Activated T-helper 2 cell treated with anti-CD3 and anti-CD28 coated beads, Interferon-gamma antibody, Interleukin-2, Interleukin-4, amounts not matched to agents 10 μg/mL and 5 μg/mL and 100 μg/mL, durations not matched to agents 14 hours and 24 hours and 36 hours (primary cell): ENCODE data around the gene GPC6. TPM values are rescaled to one million over a fixed set of nuclear protein-coding genes. Genes with fewer than 3 reads are reported as not detected.
"Not testable (repeated sequence)": the region's sequence is repeated elsewhere in the genome, so short reads cannot be mapped to it uniquely, and the experiment has no call there.

Experiments used
- DNase-seq: peaks from one replicate; pipeline ENCODE4 v3.0.0; 2021; ENCODE audit warnings: low spot score
- H3K27ac Mint-ChIP-seq: one replicate; pipeline ENCODE4 v1.8.0; 2021; ENCODE audit warnings: mixed read lengths
- H3K27me3 Mint-ChIP-seq: one replicate; pipeline ENCODE4 v1.8.0; 2021; ENCODE audit warnings: low read depth, mixed read lengths
- H3K36me3 Mint-ChIP-seq: one replicate; pipeline ENCODE4 v1.8.0; 2021; ENCODE audit warnings: low read depth, mixed read lengths
- H3K4me1 Mint-ChIP-seq: one replicate; pipeline ENCODE4 v1.8.0; 2021; ENCODE audit warnings: low read depth, mixed read lengths
- H3K4me3 Mint-ChIP-seq: one replicate; pipeline ENCODE4 v1.8.0; 2021; ENCODE audit warnings: low read depth, mild to moderate bottlenecking, moderate library complexity, mixed read lengths
- H3K9me3 Mint-ChIP-seq: one replicate; pipeline ENCODE4 v1.8.0; 2021; ENCODE audit warnings: mixed read lengths
- intact Hi-C: fragments of 100-400 bp; cut with micrococcal nuclease; formaldehyde crosslinking; loops from one replicate; pipeline ENCODE4 v1.15.1; 2023
- total RNA-seq: library from RNA; stranded (reverse); gene quantifications from 2 replicates; pipeline ENCODE4 v1.2.3, GENCODE V29; 2022

GPC6 gene
- total RNA-seq, 1 donor from 2014 or later, result not detected

GRCh38 chr13:93466502-93467036 lies 240.0 kb downstream of the GPC6 start:
- intact Hi-C loops, result no loop called here

GRCh38 chr13:93467175-93467574 lies 240.6 kb downstream of the GPC6 start:
- Mint-ChIP-seq H3K9me3 (peaks cover 16% of the 10 kb centered on the region), H3K27me3 (no peaks in the 10 kb centered on the region), H3K4me3 (no peak overlapping the region), H3K27ac (no peak overlapping the region), H3K4me1 (no peaks in the 10 kb centered on the region), H3K36me3 (no peaks in the 10 kb centered on the region)
- DNase-seq, result no peak
- intact Hi-C loops, result no loop called here

More at GRCh38 chr13:93466502-93467036, 240.0 kb downstream of the GPC6 start:
- H3K27ac Mint-ChIP-seq, result no peak overlapping the region
- H3K27me3 Mint-ChIP-seq, result no peaks in the 10 kb centered on the region
- H3K36me3 Mint-ChIP-seq, result no peaks in the 10 kb centered on the region
- DNase-seq, result no peak
- H3K4me3 Mint-ChIP-seq, result no peak overlapping the region
- peaks cover 15% of the 10 kb centered on the region for H3K9me3 Mint-ChIP-seq
- H3K4me1 Mint-ChIP-seq, result no peaks in the 10 kb centered on the region

GRCh38 chr13:93468433-93468832 lies 241.8 kb downstream of the GPC6 start:
- H3K36me3 Mint-ChIP-seq, result no peaks in the 10 kb centered on the region
- H3K4me1 Mint-ChIP-seq, result no peaks in the 10 kb centered on the region
- no peak overlapping the region for H3K27ac Mint-ChIP-seq
- DNase-seq, result no peak
- H3K9me3 Mint-ChIP-seq, result peaks cover 19% of the 10 kb centered on the region
- no peak overlapping the region for H3K4me3 Mint-ChIP-seq
- no peaks in the 10 kb centered on the region for H3K27me3 Mint-ChIP-seq
- intact Hi-C loops, result no loop called here

- Mint-ChIP-seq H3K27me3 (no peaks in the 10 kb centered on the region), H3K27ac (no peak overlapping the region), H3K36me3 (no peaks in the 10 kb centered on the region), H3K9me3 (peaks cover 17% of the 10 kb centered on the region), H3K4me1 (no peaks in the 10 kb centered on the region), H3K4me3 (no peak overlapping the region)
- no peak for DNase-seq
- intact Hi-C loops, result no loop called here
Measured at GRCh38 chr13:93472296-93472695, 245.7 kb downstream of the GPC6 start.

GRCh38 chr13:93472814-93473296 lies 246.2 kb downstream of the GPC6 start:
- peaks cover 17% of the 10 kb centered on the region for H3K9me3 Mint-ChIP-seq
- H3K4me3 Mint-ChIP-seq, result no peak overlapping the region
- H3K36me3 Mint-ChIP-seq, result no peaks in the 10 kb centered on the region
- no peak for DNase-seq
- intact Hi-C loops, result no loop called here
- no peak overlapping the region for H3K27ac Mint-ChIP-seq
- H3K27me3 Mint-ChIP-seq, result no peaks in the 10 kb centered on the region
- no peaks in the 10 kb centered on the region for H3K4me1 Mint-ChIP-seq

GRCh38 chr13:93473441-93474270 lies 247.0 kb downstream of the GPC6 start:
- no peak overlapping the region for H3K4me3 Mint-ChIP-seq
- no peaks in the 10 kb centered on the region for H3K36me3 Mint-ChIP-seq
- intact Hi-C loops, result no loop called here
- peaks cover 17% of the 10 kb centered on the region for H3K9me3 Mint-ChIP-seq
- H3K27ac Mint-ChIP-seq, result no peak overlapping the region
- H3K27me3 Mint-ChIP-seq, result no peaks in the 10 kb centered on the region
- no peaks in the 10 kb centered on the region for H3K4me1 Mint-ChIP-seq
- no peak for DNase-seq

GRCh38 chr13:93476175-93476574 lies 249.6 kb downstream of the GPC6 start:
- Mint-ChIP-seq H3K4me3 (no peak overlapping the region), H3K36me3 (no peaks in the 10 kb centered on the region), H3K9me3 (peaks cover 9% of the 10 kb centered on the region), H3K27me3 (no peaks in the 10 kb centered on the region), H3K27ac (no peak overlapping the region), H3K4me1 (no peaks in the 10 kb centered on the region)
- DNase-seq, result no peak
- intact Hi-C loops, result no loop called here

GRCh38 chr13:93477238-93477637 lies 250.6 kb downstream of the GPC6 start:
- Mint-ChIP-seq H3K27me3 (no peaks in the 10 kb centered on the region), H3K4me1 (no peaks in the 10 kb centered on the region), H3K9me3 (peaks cover 3% of the 10 kb centered on the region), H3K27ac (no peak overlapping the region), H3K4me3 (no peak overlapping the region), H3K36me3 (no peaks in the 10 kb centered on the region)
- intact Hi-C loops, result no loop called here
- no peak for DNase-seq

GRCh38 chr13:93480553-93481106 lies 254.0 kb downstream of the GPC6 start:
- no peaks in the 10 kb centered on the region for H3K27me3 Mint-ChIP-seq
- H3K27ac Mint-ChIP-seq, result no peak overlapping the region
- intact Hi-C loops, result no loop called here

GRCh38 chr13:93496117-93496516 lies 269.5 kb downstream of the GPC6 start:
- DNase-seq, H3K9me3 Mint-ChIP-seq, H3K27me3 Mint-ChIP-seq, H3K36me3 Mint-ChIP-seq, H3K27ac Mint-ChIP-seq, H3K4me3 Mint-ChIP-seq, intact Hi-C loops, H3K4me1 Mint-ChIP-seq: not testable (repeated sequence)

More at GRCh38 chr13:93480553-93481106, 254.0 kb downstream of the GPC6 start:
- H3K4me1 Mint-ChIP-seq, result no peaks in the 10 kb centered on the region
- no peaks in the 10 kb centered on the region for H3K9me3 Mint-ChIP-seq
- H3K36me3 Mint-ChIP-seq, result no peaks in the 10 kb centered on the region
- no peak for DNase-seq
- no peak overlapping the region for H3K4me3 Mint-ChIP-seq

- H3K36me3 Mint-ChIP-seq, result no peaks in the 10 kb centered on the region
- no peaks in the 10 kb centered on the region for H3K27me3 Mint-ChIP-seq
Measured at GRCh38 chr13:93496985-93497673, 270.5 kb downstream of the GPC6 start.

GRCh38 chr13:93499991-93500390 lies 273.4 kb downstream of the GPC6 start:
- no peak overlapping the region for H3K4me3 Mint-ChIP-seq
- no peak overlapping the region for H3K27ac Mint-ChIP-seq
- no peaks in the 10 kb centered on the region for H3K27me3 Mint-ChIP-seq
- H3K9me3 Mint-ChIP-seq, result no peaks in the 10 kb centered on the region
- intact Hi-C loops, result no loop called here
- no peaks in the 10 kb centered on the region for H3K4me1 Mint-ChIP-seq
- no peak for DNase-seq
- no peaks in the 10 kb centered on the region for H3K36me3 Mint-ChIP-seq

More at GRCh38 chr13:93496985-93497673, 270.5 kb downstream of the GPC6 start:
- Mint-ChIP-seq H3K4me3 (no peak overlapping the region), H3K27ac (no peak overlapping the region), H3K4me1 (no peaks in the 10 kb centered on the region), H3K9me3 (no peaks in the 10 kb centered on the region)
- intact Hi-C loops, result no loop called here
- DNase-seq, result no peak

GRCh38 chr13:93502071-93502470 lies 275.5 kb downstream of the GPC6 start:
- DNase-seq, result no peak
- H3K36me3 Mint-ChIP-seq, result no peaks in the 10 kb centered on the region
- H3K27ac Mint-ChIP-seq, result no peak overlapping the region
- no peak overlapping the region for H3K4me3 Mint-ChIP-seq
- no peaks in the 10 kb centered on the region for H3K4me1 Mint-ChIP-seq
- no peaks in the 10 kb centered on the region for H3K27me3 Mint-ChIP-seq
- intact Hi-C loops, result no loop called here
- no peaks in the 10 kb centered on the region for H3K9me3 Mint-ChIP-seq
